ENCODE results near the gene CDKN2B-AS1. TPM values are rescaled to one million over a fixed set of nuclear protein-coding genes. Genes with fewer than 3 reads are reported as not detected.

The CDKN2B-AS1 gene
- total RNA-seq, 1 experiment from 2014 or later = 2.7 TPM

DNA sequence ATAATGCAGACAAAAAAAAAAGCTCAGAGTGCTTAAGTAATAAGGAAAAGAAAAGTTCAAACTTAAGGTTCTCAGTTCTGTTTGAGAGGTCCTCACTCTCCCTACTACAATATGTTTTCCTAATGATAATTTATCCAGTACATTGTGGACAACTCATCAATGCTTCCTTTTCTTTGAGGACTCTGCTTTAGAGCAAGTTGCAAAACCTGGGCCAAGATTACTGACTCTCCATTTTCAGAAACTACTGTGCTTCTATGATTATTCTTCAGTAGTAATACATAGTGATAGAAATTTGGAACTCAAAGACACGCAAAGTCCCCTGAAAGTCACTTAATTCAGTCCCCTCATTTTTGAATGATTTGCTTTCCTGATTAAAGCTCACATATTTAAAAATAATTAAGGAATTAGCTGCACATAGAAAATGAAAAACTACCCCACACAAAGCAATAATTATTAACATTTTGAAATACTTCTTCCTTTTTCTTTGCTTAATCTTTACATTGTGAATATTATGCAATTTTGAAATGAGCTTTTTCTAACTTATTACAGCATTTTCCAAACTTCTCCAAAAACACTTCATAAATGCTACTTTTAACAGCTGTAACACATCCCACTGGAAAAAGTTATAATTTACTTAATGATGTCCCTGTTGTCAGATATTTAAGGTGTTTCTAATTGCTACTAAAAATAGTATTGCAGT lies 11.6 kb upstream of the CDKN2B-AS1 start:
- DNase-seq (ENCODE audit: low read depth) = no peak

DNA sequence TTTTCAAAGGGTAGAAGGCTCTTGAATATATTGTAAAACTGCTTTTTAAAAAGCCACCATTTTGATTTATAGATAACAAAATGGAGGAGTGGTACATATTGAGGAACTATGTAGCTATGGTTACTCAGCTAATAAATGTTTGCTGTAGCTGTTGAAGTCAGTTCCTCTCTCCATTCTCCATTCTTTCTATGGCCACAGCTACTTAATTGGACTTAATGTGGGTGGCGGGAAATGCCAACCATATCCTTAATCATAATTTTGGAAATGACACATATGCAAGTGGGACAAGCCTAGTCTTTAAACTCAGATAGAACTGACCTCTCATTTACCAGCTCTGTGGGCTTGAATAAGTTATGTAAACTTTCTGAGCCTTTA lies 11.0 kb upstream of the CDKN2B-AS1 start:
- no peak for DNase-seq (ENCODE audit: low read depth)

DNA sequence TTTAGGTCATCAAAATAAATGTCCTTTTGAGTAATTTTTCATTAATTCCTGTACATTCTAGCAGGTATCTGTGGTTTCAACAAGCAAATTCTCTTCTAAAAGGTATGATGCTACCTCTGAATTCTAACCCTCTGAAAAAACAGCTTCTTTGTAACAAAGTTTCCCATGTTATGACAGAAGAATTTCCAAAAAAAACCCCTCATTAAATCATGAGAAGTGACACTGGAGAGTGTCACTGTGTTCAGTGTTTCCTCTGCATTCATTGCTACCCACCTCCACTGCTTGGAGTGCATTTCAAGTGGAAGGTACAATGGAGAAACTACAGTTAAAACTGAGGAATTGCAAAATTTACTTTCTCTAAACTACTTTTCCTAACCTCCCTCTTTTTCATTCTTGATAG lies 10.5 kb upstream of the CDKN2B-AS1 start:
- DNase-seq (ENCODE audit: low read depth) = no peak

DNA sequence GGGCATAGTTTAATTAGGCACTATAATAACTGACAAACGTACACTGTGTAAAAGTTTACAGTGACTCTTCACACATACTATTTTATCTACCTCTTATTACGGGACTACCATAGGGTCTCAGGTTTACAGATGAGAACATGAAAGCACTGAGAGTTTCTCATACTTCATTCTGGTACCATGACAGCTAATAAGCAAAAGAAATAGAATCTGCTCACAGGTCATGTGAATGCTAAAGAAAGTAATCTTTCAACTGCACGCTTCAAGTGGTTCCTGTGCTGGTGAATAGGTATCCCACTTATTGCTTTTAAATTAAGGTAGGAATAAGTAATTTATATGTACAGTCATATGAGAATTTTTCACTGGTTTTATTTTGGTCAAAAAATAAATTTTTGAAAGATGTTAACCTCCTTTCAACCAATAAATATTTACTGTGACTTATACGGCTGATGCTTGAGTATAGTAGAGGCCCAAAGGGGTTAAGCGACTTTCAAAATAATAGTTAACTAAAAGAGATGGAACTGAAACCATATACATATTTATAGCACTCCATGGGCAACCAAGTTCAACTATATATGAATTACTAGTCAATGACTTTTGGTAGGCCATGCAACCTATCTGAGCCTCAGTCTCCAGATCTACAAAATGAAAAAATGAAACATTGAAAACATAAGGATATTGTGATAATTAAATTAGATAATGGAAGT lies 8.5 kb upstream of the CDKN2B-AS1 start:
- DNase-seq (ENCODE audit: low read depth) = no peak

DNA sequence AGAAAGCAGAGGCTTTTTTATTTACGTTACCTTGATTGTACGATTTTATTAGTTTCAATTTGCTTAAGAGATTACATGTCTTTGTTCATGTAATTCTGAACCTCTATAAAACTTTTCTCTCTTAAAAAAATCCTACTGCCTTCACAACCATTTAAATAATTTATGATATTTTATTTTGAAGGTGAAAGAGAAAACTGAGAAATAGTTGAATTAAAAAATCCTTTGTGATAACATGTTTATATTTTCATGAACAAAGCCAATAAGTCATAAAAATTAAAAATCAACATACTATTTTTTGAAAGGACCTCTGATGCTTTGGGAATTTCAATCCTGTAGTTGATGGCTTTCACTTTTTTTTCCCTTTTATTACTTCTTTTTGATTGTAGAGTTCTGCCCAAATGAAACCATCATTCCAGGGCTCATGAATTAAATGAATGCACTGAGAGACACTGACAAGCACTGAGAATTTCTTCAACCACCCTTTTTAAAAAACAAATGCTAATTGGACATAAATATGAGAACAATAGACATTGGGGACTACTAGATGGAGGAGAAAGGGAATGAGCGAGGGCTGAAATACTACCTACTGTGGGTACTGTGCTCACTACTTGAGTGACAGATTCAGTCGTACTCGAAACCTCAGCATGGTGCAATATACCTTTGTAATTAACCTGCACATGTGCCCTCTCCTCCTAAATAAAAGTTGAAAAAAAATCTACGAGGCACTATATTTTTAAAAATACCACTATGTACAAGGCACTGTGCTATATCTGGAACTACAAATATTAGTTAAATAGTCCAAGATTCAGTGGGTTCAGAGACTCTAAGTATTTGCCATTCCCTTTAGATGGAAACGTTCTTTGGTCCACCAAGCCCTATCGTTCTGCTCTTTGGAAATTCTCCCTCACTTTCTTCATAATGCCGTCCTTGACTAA lies 6.3 kb upstream of the CDKN2B-AS1 start:
- no peak for DNase-seq (ENCODE audit: low read depth)

DNA sequence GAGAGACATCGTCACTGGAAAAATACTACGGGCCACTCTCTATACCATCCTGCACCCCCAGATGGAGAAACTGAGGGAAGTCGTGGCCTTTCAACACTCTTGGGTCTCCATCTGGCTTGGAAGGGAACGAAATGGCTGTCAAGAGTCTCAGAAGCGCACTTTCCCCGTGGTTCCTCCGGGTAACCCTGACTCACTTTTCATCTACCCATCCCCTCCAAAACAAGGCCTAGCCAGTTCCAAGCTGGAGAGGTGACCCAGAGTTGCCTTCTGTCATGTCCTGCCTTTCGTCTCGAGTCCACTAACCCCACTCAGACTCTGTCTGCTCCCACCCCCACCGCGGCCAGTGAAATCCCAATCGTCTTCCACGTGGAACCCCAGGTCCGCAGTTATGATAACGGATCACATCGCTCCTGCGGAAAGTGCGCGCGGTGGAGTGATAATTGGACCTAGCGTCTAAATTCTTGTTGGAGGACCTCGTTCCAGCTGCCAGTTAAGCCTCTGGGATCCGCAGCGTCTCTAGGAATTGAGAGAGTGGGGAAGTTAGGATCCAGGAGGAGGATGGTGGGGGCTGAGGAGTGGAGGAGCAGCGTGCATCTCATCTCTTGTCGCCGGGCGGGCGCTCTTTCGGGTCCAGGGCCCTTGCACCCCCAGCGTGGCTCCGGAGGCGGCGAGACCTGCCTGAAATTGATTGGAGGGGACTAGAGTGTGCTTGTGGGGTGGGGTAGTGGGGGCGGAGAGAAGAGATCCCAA lies 5.0 kb upstream of the CDKN2B-AS1 start:
- DNase-seq (ENCODE audit: low read depth) = no peak

DNA sequence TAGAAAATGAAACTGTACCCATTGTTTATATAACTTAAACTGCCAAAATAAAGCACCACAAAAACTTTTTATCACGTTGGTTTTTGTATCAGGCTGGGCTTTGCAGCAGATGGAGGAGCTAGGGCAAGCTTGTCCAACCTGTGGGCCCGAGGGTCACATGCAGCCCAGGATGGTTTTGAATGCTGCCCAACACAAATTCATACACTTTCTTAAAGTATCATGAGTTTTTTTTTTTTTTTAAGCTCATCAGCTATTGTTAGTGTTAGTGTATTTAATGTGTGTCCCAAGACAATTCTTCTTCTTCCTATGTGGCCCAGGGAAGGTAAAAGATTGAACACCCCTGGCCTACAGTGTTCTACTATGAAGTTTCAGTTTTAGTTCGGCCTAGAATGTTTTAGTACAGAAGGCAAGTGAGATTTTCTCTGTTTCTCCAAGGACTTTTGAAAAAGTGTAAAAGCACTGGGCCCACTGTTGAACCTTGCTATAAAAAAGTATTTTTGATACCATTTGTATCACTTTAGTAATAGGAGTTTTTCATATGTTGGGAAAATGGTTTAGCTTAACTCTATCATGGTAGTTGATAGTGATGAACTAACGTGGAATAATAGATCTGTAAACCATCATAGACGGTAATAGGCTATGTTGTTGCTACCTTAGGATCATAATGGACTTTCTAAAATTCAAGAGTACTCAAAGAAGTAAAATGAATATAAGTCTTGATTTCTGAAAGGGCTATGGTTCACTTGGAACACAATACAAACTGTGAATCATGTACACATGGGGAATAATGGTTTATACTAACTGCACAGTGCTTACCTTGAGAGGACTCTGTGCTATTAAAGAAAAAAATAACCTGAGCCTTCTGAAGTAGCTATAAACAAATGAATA lies 3.3 kb upstream of the CDKN2B-AS1 start:
- no peak for DNase-seq (ENCODE audit: low read depth)

DNA sequence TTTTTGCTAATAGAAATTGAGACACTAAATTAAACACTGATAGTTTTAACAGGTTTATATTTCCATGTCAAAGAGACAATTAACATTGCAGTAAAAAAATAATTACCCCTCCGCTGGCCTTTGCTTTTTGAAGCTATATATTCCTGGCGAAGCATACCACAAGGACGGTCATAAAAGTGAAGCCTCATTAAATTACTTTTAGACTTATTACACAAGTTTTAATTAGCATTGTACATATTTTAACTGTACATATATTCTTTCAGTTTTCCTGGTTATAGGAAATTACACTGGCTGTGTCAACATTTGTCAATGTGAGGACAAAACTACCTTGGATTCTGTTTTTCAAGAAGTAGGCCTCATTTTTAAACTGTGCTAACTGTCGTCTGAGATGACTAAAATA lies 1.6 kb upstream of the CDKN2B-AS1 start:
- no peak for DNase-seq (ENCODE audit: low read depth)

DNA sequence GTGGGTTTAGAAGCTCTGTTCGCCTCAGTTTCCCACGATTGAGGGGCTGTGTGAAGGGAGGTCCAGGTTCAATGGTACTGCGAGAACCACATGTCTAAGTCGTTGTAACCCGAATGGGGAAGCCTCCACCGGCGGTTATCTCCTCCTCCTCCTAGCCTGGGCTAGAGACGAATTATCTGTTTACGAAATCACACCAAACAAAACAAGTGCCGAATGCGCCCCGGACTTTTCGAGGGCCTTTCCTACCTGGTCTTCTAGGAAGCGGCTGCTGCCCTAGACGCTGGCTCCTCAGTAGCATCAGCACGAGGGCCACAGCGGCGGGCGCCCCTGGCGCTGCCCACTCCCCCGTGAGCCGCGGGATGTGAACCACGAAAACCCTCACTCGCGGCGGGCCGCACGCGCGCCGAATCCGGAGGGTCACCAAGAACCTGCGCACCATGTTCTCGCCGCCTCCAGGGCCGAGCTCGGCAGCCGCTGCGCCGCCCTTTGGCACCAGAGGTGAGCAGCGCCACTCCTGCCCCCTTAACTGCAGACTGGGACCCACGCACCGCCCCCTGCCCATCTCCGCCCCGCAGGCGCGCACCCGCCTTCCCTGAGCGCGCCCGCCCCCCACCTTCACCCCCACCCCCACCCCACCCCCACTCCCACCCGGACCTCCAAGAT lies 567 bp upstream of the CDKN2B-AS1 start, which contains the start of gene CDKN2A:
Gene CDKN2A, minus strand, starts transcription at position 500 of the 663 bp plus-strand sequence.
- DNase-seq (ENCODE audit: low read depth) = no peak

DNA sequence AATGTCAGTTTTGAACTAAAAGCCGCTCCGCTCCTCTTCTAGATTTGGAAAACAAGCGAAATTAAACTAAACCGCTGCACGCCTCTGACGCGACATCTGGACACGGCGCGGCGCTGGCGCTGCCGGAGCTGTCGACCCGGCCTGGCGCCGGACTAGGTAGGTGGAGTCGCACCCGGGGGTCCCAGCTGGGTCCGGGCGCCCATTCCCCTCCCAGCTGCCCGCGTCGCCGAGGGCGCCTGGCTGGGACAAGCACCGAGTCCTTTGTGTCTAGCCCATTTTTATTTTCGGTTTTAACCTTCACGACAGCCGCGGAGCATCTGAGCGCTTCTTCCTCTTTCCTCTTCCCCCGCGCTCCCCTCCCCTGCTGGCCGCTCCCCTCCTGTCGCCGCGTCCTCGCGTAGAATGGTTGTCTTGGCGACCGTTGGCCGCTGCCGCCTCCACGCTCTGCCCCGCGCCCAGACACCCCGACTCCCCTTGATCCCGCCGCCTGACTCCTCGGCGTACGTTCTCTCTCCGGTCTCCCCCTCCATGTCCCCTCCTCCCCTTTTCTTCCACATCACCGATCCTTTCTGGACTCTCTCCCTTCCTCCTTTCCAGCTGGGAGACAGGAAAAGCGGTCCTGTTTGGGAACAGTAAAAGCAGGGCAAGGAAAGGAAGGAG lies 545 bp downstream of the CDKN2B-AS1 start:
- no peak for DNase-seq (ENCODE audit: low read depth)

DNA sequence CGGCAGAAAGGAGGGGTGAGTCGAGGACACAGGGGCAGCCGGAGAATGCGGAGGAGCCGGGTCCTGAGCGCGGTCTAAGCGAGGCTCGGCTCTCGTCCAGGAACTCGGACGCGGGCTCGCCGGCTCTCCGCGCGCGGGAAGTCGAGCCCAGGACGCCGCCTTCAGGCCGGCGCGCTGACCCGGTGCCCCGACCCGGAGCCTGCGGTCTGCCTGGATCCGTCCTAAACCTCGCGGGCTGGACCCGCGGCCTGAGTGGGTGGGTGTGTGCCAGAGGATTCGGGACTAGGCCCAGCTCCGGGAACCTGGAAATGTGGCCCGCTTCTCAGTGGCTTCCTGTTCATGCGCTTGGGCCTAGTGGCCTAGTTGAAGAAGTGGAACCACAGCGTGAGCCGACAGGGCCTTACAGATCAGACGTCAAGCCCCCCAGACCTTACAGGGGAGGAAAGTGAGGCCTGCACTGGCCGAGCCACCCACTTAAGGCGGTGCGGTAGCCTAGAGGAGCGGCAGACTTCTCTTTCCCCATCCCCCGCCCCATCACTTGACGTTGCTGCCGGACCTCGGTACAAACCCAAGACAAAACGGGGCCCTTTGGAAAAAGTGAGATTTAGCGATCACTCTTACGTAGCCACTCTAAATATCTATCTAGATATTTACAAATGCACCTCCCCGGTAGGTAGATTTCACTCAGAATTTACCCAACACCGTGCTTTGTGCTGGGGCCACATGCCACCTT lies 1.2 kb downstream of the CDKN2B-AS1 start:
- no peak for DNase-seq (ENCODE audit: low read depth)

DNA sequence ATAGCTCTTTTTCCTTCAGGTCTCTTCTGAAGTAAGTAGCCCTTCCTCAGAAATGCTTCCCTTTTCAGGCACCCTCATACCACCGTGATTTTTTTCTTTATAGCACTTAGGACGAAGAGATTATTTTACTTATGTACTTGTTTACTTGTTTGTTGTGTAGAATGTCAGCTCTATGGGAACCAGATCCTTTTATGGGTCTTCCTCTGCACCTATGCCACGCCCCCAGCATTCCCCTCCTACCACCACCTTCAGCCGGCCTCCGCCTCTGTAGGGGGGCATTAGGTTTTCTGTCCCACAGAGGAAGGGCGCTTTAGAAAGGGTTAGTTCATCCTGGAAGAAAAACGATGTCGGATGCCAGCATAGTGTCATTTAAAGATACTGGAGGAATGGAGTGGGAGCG lies 1.8 kb downstream of the CDKN2B-AS1 start:
- DNase-seq (ENCODE audit: low read depth) = no peak

DNA sequence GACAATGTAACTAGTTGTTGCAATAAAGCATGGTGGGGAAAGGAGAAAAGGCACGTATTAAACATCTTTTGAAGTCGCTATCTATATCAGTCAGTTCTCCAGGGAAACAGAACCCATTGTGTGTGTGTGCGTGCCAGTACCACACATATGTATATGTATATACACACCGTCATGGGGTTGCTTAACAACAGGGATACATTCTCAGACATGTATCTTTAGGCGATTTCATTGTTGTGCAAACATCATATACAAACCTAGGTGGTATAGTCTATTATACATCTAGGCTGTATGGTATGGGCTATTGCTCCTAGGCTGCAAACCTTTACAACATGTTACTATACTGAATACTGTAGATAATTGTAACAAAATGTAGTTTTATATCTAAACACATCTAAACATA lies 2.3 kb downstream of the CDKN2B-AS1 start:
- DNase-seq (ENCODE audit: low read depth) = no peak

DNA sequence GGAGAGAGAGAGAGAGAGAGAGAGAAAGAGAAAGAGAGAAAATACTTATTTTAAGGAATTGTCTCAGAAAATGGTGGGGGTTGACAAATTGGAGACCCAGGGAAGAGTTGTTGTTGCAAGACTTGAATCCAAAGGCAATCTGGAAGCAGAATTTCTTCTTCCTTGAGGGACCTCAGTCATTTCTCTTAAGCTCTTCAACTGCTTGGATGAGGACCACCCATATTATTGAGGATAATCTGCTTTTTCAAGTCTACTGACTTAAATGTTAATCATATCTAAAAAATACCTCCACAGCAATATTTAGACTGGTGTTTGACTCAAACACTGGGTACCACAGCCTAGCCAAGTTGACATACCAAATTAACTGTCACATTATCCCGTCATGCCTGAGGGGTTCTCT lies 2.9 kb downstream of the CDKN2B-AS1 start:
- no peak for DNase-seq (ENCODE audit: low read depth)

DNA sequence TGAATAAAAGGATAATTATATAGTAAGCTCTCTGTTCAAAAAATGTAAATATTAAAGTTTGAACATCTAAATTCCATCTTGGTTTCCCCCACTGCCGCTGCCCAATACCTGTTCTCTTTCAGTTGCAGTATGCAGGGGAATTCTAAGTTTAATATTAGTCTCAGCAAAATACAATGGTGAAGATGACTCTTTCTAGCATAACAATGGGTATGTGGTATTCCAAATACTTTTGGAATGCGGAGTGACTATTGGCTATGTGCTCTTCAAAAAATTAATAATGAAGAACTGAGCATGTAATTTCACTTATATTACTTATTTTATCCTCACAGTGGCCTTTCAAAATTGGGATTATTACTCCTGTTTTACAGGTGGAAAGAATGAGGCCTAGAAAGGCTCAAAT lies 3.4 kb downstream of the CDKN2B-AS1 start:
- DNase-seq (ENCODE audit: low read depth) = no peak

DNA sequence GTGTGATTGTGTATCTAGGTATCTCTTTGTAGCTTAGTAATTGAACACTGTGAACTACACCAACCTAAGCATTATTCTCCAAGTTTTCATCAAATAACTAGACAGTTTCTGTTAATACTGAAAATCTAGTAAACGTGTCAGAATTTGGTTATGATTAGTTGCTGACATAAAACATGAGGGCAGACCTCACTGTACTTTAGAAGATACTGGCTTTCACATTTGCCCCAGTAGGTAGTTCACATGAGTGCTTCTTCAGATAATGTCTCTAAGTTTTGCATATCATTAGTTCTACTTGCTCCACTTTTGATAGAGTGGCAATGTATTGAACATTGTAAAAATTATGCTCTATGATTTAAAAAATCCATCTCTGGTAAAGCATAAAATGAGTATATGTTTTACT lies 7.4 kb downstream of the CDKN2B-AS1 start:
- no peak for DNase-seq (ENCODE audit: low read depth)

DNA sequence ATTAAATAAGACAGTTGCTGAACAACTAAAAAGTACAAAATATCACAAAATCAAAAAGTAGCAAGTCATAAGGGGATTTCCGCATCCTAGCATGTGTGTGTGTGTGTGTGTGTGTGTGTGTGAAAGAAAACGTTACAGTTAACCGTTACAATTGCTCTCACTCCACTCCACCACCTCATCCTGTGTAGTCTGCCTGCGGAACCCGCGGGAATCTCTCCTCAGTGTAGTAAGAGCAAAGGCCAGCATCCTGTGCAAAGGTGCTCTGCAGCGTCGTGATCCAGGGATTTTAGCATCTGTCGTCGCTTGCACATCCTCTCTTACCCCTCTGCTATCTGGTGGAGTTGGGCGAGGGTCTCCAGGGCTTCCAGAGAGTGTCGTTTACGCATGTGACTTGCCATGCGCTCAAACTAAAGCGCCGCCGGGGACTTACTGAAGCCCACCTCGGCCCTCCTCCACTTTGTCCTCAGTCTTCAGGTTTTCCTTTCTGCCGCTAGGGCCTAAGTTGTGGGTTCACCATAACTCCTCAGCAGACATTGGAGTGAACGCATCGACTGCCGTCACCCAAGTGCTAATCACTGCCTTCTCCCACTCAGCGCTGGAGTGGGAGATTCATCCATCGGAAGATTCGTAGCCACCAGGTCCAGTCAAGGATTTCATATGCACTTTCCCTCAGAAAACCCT lies 10.6 kb downstream of the CDKN2B-AS1 start:
- no peak for DNase-seq (ENCODE audit: low read depth)

All from HT1080 (cell line).